CD4-positive, alpha-beta T cell treated with Interferon gamma for 1 hour (primary cell): ENCODE measurements around the gene FCGR3B.
"Not testable (repeated sequence)": the region's sequence is repeated elsewhere in the genome, so short reads cannot be mapped to it uniquely, and the experiment has no call there.

ENCODE experiments used
- DNase-seq: peaks from one replicate; pipeline ENCODE4 v3.0.0-alpha.2; 2020

The FCGR3B gene

GRCh38 chr1:161605024-161605423 is 26.0 kb downstream of the FCGR3B start:
- DNase-seq, result not testable (repeated sequence)

GRCh38 chr1:161597077-161597476 is 33.9 kb downstream of the FCGR3B start:
- not testable (repeated sequence) for DNase-seq

DNA sequence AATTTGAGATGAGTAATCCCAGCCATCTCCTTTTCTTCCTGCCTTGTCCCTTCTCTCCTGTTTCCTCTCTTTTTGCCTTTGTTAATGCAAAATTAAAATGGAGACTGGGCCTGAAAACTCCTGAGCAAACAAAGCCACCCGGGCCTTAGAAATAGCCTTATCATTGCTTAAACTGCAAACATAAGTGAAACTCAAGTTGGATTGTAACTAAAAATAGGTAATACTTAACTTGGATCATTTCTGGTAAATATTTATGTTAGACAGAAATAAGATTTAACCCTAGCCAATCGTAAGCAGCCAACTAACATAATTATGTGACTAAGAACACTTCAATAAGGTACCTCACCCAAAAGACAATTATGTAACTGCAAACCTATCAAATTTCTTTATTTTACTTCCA is 35.4 kb downstream of the FCGR3B start:
- DNase-seq, result not testable (repeated sequence)

GRCh38 chr1:161595173-161595572 is 35.8 kb downstream of the FCGR3B start:
- not testable (repeated sequence) for DNase-seq

GRCh38 chr1:161594269-161594984 is 36.5 kb downstream of the FCGR3B start:
- not testable (repeated sequence) for DNase-seq

DNA sequence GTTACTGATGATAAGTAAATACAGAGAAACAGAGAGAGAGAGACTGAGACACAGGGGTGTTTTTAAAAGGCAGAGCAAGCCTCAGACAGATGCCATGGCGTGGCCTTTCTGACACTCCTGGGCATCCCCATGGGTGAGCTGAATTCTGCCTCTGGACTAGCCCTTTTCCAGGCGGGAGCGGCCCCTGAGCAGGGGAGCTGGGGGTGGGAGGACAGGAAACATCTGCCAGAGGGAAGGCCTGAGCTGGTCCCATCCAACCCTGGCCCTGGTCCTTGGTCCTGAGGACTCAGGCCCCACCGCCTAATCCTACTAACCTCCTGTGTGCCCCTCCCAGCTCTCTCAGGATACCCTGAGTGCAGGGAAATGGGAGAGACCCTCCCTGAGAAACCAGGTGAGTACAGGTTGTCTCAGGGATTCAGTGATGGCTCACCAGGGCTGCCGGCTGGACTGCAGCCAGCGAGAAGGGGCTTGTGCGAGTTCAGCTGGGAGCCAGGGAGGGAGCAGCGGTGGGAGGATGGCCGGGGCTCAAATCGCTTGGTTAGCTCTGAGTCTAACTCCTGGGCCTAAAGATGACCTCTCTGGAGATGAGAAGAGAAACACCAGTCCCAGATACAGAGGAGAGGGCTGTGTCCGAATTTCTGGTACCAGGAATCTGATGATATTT is 37.8 kb downstream of the FCGR3B start:
- DNase-seq, result not testable (repeated sequence)

GRCh38 chr1:161592586-161592985 is 38.4 kb downstream of the FCGR3B start:
- DNase-seq, result not testable (repeated sequence)

- not testable (repeated sequence) for DNase-seq
Measured at GRCh38 chr1:161589920-161590319, 41.1 kb downstream of the FCGR3B start.

- DNase-seq, result not testable (repeated sequence)
Measured at GRCh38 chr1:161589365-161589764, 41.6 kb downstream of the FCGR3B start.

GRCh38 chr1:161588596-161588995 is 42.4 kb downstream of the FCGR3B start:
- DNase-seq, result not testable (repeated sequence)

- not testable (repeated sequence) for DNase-seq
Measured at GRCh38 chr1:161582882-161583281, 48.1 kb downstream of the FCGR3B start.

GRCh38 chr1:161580879-161581537 is 50.0 kb downstream of the FCGR3B start:
- not testable (repeated sequence) for DNase-seq

- DNase-seq, result not testable (repeated sequence)
Measured at GRCh38 chr1:161579856-161580507, 51.0 kb downstream of the FCGR3B start.

- not testable (repeated sequence) for DNase-seq
Measured at GRCh38 chr1:161576676-161577075, 54.3 kb downstream of the FCGR3B start.
